GM12875 (cell line): ENCODE data around the gene SERPINA3.

Experiments
- H3K4me3 ChIP-seq: one replicate; pipeline ENCODE4 v1.5.1; 2011; ENCODE audit warnings: low read depth, low read length, control low read depth
- CTCF ChIP-seq: IDR thresholded peaks from 2 replicates; pipeline ENCODE4 v1.5.1; 2011; ENCODE audit warnings: low read depth, mild to moderate bottlenecking, control low read depth, inconsistent platforms, low read length, moderate library complexity, borderline replicate concordance; ENCODE audit not compliant: insufficient read depth

Gene SERPINA3

GRCh38 chr14:94586635-94587034, 25.6 kb upstream of the SERPINA3 start:
- no peak overlapping the region for H3K4me3 ChIP-seq
- TF ChIP-seq CTCF: no peak

GRCh38 chr14:94588311-94588710, 23.9 kb upstream of the SERPINA3 start:
- TF ChIP-seq CTCF: no peak
- no peak overlapping the region for H3K4me3 ChIP-seq

GRCh38 chr14:94591073-94591472, 21.1 kb upstream of the SERPINA3 start:
- no peak overlapping the region for H3K4me3 ChIP-seq
- TF ChIP-seq CTCF: no peak

GRCh38 chr14:94591871-94592270, 20.3 kb upstream of the SERPINA3 start:
- no peak overlapping the region for H3K4me3 ChIP-seq
- TF ChIP-seq CTCF: no peak

GRCh38 chr14:94592457-94592856, 19.7 kb upstream of the SERPINA3 start:
- TF ChIP-seq CTCF: no peak
- H3K4me3 ChIP-seq: no peak overlapping the region

- no peak for TF ChIP-seq CTCF
- H3K4me3 ChIP-seq: no peak overlapping the region
Measured at GRCh38 chr14:94593376-94593748, 18.8 kb upstream of the SERPINA3 start.

- no peak for TF ChIP-seq CTCF
Measured at GRCh38 chr14:94593749-94594431, 18.3 kb upstream of the SERPINA3 start.

More at GRCh38 chr14:94593749-94594431, 18.3 kb upstream of the SERPINA3 start:
- no peak overlapping the region for H3K4me3 ChIP-seq
